Measurements from ENCODE around the gene U2AF2.

The U2AF2 gene

GRCh38 chr19:55622242-55622969, 32.4 kb upstream of the U2AF2 start:
- DNase-seq = no peak

GRCh38 chr19:55623130-55623529, 31.7 kb upstream of the U2AF2 start:
- DNase-seq = no peak

- DNase-seq = no peak
These were observed 31.3 kb upstream of the U2AF2 start for GRCh38 chr19:55623561-55623960.

GRCh38 chr19:55624109-55625003, 30.5 kb upstream of the U2AF2 start, which contains the start of gene ZNF784:
ZNF784 (minus strand) TSS chr19:55624566; CDS start chr19:55624561, 5 bp downstream.
- DNase-seq = peak; percentile 91

- DNase-seq = no peak
These were observed 29.9 kb upstream of the U2AF2 start for GRCh38 chr19:55625004-55625326.

- no peak for DNase-seq
These were observed 28.5 kb upstream of the U2AF2 start for GRCh38 chr19:55626350-55626749.

GRCh38 chr19:55632463-55632834, 22.4 kb upstream of the U2AF2 start:
- peak; percentile 83 for DNase-seq

- no peak for DNase-seq
These were observed 21.0 kb upstream of the U2AF2 start for GRCh38 chr19:55633861-55634260.

GRCh38 chr19:55635334-55635717, 19.5 kb upstream of the U2AF2 start:
- DNase-seq = no peak

- DNase-seq = no peak
These were observed 18.9 kb upstream of the U2AF2 start for GRCh38 chr19:55635856-55636440.

- DNase-seq = no peak
These were observed 18.1 kb upstream of the U2AF2 start for GRCh38 chr19:55636723-55637122.

GRCh38 chr19:55637534-55637933, 17.3 kb upstream of the U2AF2 start:
- no peak for DNase-seq

- no peak for DNase-seq
These were observed 15.9 kb upstream of the U2AF2 start for GRCh38 chr19:55638864-55639359.

GRCh38 chr19:55640043-55640576, 14.7 kb upstream of the U2AF2 start:
- peak; percentile 83 for DNase-seq

GRCh38 chr19:55640577-55641425, 14.0 kb upstream of the U2AF2 start, which contains the start of gene ZNF580:
ZNF580 (plus strand) TSS chr19:55641002; CDS start chr19:55642509, 1,507 bp downstream.
- peak; percentile 79 for DNase-seq

- peak; percentile 34 for DNase-seq
These were observed 13.2 kb upstream of the U2AF2 start for GRCh38 chr19:55641426-55642152.

- no peak for DNase-seq
These were observed 12.5 kb upstream of the U2AF2 start for GRCh38 chr19:55642153-55643002.

GRCh38 chr19:55643003-55643886, 11.6 kb upstream of the U2AF2 start, which contains the start of gene ZNF581:
ZNF581 (plus strand) TSS chr19:55643649; CDS start chr19:55644572, 923 bp downstream.
- peak; percentile 89 for DNase-seq

GRCh38 chr19:55643887-55644176, 11.0 kb upstream of the U2AF2 start:
- DNase-seq = no peak

Measured in retina (tissue), 1 donor.